Measurements from ENCODE around the gene WDPCP.

WDPCP gene

DNA sequence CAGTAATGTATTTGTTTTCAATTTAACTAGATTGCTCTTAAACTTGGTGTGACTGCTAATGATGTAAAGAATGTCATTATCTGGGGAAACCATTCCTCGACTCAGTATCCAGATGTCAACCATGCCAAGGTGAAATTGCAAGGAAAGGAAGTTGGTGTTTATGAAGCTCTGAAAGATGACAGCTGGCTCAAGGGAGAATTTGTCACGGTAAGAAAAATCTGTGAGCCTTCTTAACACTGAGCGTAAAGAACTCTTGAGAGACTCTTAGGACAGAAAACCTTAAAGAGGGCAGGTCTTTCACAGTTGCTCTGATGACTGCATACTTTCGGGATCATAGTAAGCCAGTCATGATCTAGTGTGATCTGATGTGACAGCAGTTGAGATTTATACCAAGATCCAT, 16.4 kb upstream of the WDPCP start:
- no peak overlapping the region for H3K4me3 Mint-ChIP-seq
- no peaks in the 10 kb centered on the region for H3K27me3 Mint-ChIP-seq
- no peaks in the 10 kb centered on the region for H3K4me1 Mint-ChIP-seq
- peaks cover 50% of the 10 kb centered on the region for H3K36me3 Mint-ChIP-seq
- no peak overlapping the region for H3K27ac Mint-ChIP-seq
- H3K9me3 Mint-ChIP-seq = no peaks in the 10 kb centered on the region
- CTCF ChIA-PET = no interaction called here
- no peak for DNase-seq

DNA sequence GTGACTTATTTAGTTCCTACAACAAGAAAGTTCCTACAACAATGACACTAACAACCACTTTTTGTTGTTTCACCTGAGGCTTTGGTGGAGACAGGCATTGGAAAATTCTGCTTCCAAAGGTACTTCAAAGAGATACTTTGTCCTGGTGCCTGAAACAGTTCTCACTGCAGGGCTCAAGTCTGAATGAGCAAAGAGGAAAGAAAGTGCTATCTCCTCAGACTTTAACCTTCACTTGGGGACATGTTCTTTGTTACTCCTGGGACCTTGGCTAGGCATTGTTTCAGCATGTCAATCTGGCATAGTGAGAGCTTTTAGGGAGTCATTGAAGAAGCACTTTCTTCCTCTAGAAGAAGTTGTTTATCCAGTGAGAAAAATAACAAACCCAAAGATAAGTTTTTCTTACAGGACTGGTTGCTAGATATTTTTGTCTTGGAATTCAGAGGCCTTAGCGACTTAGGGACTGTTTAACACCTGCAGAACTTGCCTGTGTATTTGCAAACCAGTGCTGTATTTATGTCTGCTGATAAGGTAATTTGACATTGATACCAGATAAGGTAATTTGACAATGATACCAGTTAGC, 12.7 kb upstream of the WDPCP start:
- no peak overlapping the region for H3K27ac Mint-ChIP-seq
- CTCF ChIA-PET = interaction anchor here (0.6 kb wide), 1 partner anchor 690 kb away, joined by 3 read pairs; no protein-coding TSS in a partner anchor
- DNase-seq = no peak
- H3K9me3 Mint-ChIP-seq = no peaks in the 10 kb centered on the region
- H3K27me3 Mint-ChIP-seq = no peaks in the 10 kb centered on the region
- H3K36me3 Mint-ChIP-seq = peaks cover 54% of the 10 kb centered on the region
- no peak overlapping the region for H3K4me3 Mint-ChIP-seq
- peaks cover 2% of the 10 kb centered on the region for H3K4me1 Mint-ChIP-seq

GRCh38 chr2:63598981-63599380, 10.7 kb upstream of the WDPCP start:
- no peak for DNase-seq
- Mint-ChIP-seq H3K36me3 (peaks cover 45% of the 10 kb centered on the region), H3K4me1 (peaks cover 2% of the 10 kb centered on the region), H3K9me3 (no peaks in the 10 kb centered on the region), H3K4me3 (no peak overlapping the region), H3K27ac (no peak overlapping the region), H3K27me3 (no peaks in the 10 kb centered on the region)
- CTCF ChIA-PET = no interaction called here

DNA sequence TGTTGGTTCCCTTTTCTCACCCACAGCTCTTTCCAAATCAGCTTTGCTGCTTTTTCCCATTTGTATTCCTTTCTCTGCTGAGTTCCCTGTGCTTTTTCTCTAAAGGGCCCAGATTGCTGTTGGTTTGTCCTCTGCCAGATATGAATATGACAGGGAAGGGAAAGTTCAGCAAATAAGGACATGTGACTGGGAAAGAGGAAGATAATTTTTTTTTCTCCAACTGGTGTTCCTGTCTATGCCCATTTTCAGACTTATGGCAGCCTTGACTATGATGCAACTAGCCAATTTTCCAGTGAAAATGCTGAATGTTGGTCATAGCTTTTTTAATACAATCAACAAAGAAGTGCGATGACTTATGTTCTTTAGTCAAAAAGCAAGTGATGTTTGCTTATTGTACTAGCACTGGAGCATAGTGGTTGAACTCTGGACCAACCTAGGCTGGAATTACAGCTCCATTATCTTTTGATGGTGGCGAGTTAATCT, 8.2 kb upstream of the WDPCP start:
- H3K27ac Mint-ChIP-seq = no peak overlapping the region
- H3K36me3 Mint-ChIP-seq = peaks cover 35% of the 10 kb centered on the region

DNA sequence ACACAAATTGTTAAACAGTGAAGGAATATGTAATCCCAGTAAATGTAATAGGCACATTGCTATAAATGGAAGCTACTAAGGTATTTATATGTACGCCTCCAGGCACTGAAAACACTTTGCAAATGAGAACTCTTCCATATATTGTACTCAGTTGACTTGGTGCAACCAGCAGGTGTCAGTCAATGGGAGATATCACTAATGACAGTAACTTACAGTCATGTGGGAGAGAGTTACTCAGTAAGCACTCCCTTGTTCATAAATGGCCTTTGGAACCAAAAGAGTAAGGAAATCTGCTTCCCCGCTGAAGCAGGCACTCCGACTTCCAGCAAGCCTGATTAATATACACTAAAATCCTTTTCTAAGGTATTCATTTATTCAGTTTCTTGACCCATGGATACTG, 6.4 kb upstream of the WDPCP start:
- Mint-ChIP-seq H3K36me3 (peaks cover 26% of the 10 kb centered on the region), H3K4me1 (peaks cover 22% of the 10 kb centered on the region), H3K27ac (no peak overlapping the region), H3K27me3 (no peaks in the 10 kb centered on the region), H3K9me3 (no peaks in the 10 kb centered on the region), H3K4me3 (no peak overlapping the region)
- DNase-seq = no peak
- CTCF ChIA-PET = interaction anchor here (2.0 kb wide), 1 partner anchor 266 kb away, joined by 6 read pairs; no protein-coding TSS in a partner anchor

More for the DNA sequence above, 8.2 kb upstream of the WDPCP start:
- CTCF ChIA-PET = no interaction called here
- Mint-ChIP-seq H3K4me1 (peaks cover 4% of the 10 kb centered on the region), H3K9me3 (no peaks in the 10 kb centered on the region), H3K4me3 (no peak overlapping the region), H3K27me3 (no peaks in the 10 kb centered on the region)
- DNase-seq = no peak

GRCh38 chr2:63591566-63592175, 3.4 kb upstream of the WDPCP start:
- Mint-ChIP-seq H3K4me1 (peaks cover 43% of the 10 kb centered on the region), H3K36me3 (peaks cover 19% of the 10 kb centered on the region), H3K27me3 (peaks cover 5% of the 10 kb centered on the region), H3K9me3 (no peaks in the 10 kb centered on the region), H3K4me3 (no peak overlapping the region), H3K27ac (no peak overlapping the region)
- CTCF ChIA-PET = no interaction called here
- DNase-seq = no peak

DNA sequence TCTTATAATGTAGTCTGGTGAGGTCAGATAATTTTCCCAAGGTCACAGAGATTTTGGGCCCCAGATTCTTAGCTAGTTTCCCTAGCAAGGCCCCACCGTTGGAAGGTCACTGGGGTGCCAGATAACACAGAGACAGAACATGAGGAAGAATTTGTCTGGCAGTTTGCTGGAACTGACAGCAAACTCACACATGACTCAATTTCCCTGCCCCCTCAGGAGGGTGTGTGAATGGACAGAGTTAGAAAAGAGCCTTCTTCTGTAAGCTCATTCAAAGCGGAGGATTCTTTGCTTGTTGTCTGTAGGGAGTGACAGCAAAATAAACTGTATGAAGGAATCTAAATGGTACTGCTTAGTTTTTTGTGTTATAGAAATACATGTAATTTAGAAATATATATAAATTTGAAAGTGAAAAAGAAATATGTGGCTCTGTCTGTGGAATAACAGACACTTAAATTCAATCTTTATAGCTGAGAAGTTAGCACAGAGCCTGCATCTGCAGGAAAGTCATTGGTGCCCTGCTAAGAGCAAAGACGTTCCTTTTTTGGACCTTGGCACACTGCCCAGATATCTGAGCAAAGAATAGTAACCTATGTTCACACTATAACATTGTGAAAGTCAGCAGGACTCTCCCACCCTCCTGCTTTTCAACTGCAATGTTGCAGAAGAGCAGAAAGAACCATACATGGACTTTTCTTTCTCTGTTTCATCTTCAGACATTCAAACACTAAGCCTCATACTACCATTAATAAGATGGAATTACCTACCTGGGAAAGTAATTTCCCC, 2.5 kb upstream of the WDPCP start:
- H3K4me1 Mint-ChIP-seq = peaks cover 46% of the 10 kb centered on the region
- CTCF ChIA-PET = no interaction called here
- peaks cover 5% of the 10 kb centered on the region for H3K27me3 Mint-ChIP-seq
- H3K36me3 Mint-ChIP-seq = peaks cover 13% of the 10 kb centered on the region
- H3K27ac Mint-ChIP-seq = no peak overlapping the region
- H3K9me3 Mint-ChIP-seq = no peaks in the 10 kb centered on the region
- H3K4me3 Mint-ChIP-seq = peak overlapping the region; percentile 96
- DNase-seq = no peak

GRCh38 chr2:63589148-63589958, 1.1 kb upstream of the WDPCP start:
- Mint-ChIP-seq H3K36me3 (peaks cover 8% of the 10 kb centered on the region), H3K9me3 (no peaks in the 10 kb centered on the region), H3K27ac (peak overlapping the region; percentile 94), H3K27me3 (peaks cover 5% of the 10 kb centered on the region), H3K4me1 (peaks cover 46% of the 10 kb centered on the region), H3K4me3 (peak overlapping the region; percentile 96)
- no peak for DNase-seq
- CTCF ChIA-PET = interaction anchor here (0.7 kb wide), 1 partner anchor 1326 kb away, joined by 3 read pairs; no protein-coding TSS in a partner anchor

GRCh38 chr2:63587814-63588384, 378 bp downstream of the WDPCP start:
- CTCF ChIA-PET = interaction anchor here (1.5 kb wide), 1 partner anchor 273 kb away, joined by 4 read pairs; no protein-coding TSS in a partner anchor
- DNase-seq = no peak

DNA sequence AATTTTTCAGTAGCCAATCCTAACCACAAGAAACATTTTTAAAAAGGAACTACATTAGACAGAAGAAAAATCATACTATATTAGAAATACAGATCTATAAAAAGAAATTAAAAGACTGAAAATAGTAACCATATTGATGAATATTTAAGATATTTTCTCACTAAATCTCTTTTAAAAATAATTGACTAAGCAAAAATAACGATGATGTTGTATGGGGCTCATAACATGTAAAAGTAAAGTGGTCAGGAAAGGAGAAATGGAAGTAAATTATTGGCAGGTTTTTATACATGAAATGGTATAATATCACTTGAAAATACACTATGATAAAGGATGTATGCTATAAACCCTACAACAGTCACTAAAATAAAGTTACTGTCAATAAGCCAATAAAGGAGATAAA, 5.4 kb downstream of the WDPCP start:
- no peaks in the 10 kb centered on the region for H3K9me3 Mint-ChIP-seq
- no peaks in the 10 kb centered on the region for H3K36me3 Mint-ChIP-seq
- no peak overlapping the region for H3K27ac Mint-ChIP-seq
- H3K4me1 Mint-ChIP-seq = peaks cover 15% of the 10 kb centered on the region
- CTCF ChIA-PET = no interaction called here
- no peak overlapping the region for H3K4me3 Mint-ChIP-seq
- DNase-seq = no peak
- H3K27me3 Mint-ChIP-seq = no peaks in the 10 kb centered on the region

More at GRCh38 chr2:63587814-63588384, 378 bp downstream of the WDPCP start:
- Mint-ChIP-seq H3K4me3 (peak overlapping the region; percentile 96), H3K9me3 (no peaks in the 10 kb centered on the region), H3K36me3 (peaks cover 3% of the 10 kb centered on the region), H3K27me3 (peaks cover 5% of the 10 kb centered on the region), H3K27ac (peak overlapping the region; percentile 94), H3K4me1 (peaks cover 46% of the 10 kb centered on the region)

DNA sequence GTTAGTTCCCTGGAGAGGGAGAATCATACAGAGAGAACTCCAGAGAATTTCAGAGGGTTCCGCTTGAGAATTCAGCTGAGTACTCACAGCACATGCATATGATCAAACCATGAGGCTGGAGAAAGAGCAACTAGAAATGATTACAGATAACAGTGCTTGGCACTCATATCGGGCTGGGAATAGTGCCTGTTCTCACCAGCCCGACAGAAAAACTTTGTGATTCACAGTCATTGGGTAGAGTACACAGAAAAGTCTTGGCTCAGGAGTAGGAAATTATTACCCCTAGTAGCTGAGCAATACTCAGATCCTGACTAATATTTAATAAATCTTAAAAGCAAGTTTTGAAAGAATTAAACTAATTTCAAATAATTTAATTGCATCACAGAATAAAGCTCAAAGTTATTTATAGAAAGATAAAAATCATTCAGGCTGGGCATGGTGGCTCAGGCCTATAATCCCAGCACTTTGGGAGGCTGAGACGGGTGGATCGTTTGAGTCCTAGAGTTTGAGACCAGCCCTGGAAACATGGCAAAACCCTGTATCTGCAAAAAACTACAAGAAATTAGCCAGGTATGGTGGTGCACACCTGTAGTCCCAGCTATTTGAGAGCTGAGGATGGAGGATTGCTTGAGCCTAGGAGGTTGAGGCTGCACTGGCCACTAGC, 6.8 kb downstream of the WDPCP start:
- no peak overlapping the region for H3K4me3 Mint-ChIP-seq
- H3K27me3 Mint-ChIP-seq = no peaks in the 10 kb centered on the region
- DNase-seq = no peak
- H3K4me1 Mint-ChIP-seq = peaks cover 3% of the 10 kb centered on the region
- H3K36me3 Mint-ChIP-seq = no peaks in the 10 kb centered on the region
- CTCF ChIA-PET = no interaction called here
- no peaks in the 10 kb centered on the region for H3K9me3 Mint-ChIP-seq
- no peak overlapping the region for H3K27ac Mint-ChIP-seq

DNA sequence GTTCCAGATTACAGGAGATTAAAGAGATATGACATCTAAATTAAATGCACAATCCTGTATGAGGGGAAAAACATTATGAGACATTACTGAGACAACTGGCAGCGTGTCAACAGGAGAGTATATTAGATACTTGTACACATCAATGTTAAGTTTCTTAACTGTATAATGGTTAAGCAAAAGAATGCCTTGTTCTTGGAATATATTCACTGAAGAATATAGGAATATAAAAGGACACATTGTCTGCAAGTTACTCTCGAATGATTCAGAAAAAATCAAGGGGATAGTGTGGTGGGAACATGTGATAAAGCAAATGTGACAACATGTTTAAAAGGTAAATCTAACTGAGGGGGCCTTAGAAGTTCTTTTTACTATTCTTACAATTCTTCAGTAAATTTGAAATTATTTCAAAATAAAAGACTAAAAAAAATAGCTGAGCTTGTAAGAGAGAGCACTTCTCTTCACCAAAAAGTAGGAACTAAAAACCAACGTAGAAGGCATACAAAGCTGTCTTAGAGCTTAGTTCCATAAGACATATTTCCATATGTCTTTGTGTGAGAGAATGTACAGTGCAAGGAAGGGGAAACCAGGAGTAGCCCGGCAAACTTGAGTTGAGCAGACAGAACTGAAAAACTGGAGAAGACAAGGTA, 7.5 kb downstream of the WDPCP start:
- H3K9me3 Mint-ChIP-seq = no peaks in the 10 kb centered on the region
- CTCF ChIA-PET = interaction anchor here (0.6 kb wide), 1 partner anchor 438 kb away, joined by 3 read pairs; no protein-coding TSS in a partner anchor
- no peaks in the 10 kb centered on the region for H3K36me3 Mint-ChIP-seq
- H3K27ac Mint-ChIP-seq = no peak overlapping the region
- DNase-seq = no peak
- no peak overlapping the region for H3K4me3 Mint-ChIP-seq
- H3K4me1 Mint-ChIP-seq = no peaks in the 10 kb centered on the region
- H3K27me3 Mint-ChIP-seq = no peaks in the 10 kb centered on the region

GRCh38 chr2:63578767-63579166, 9.5 kb downstream of the WDPCP start:
- H3K27me3 Mint-ChIP-seq = no peaks in the 10 kb centered on the region
- no peak overlapping the region for H3K4me3 Mint-ChIP-seq
- H3K9me3 Mint-ChIP-seq = no peaks in the 10 kb centered on the region
- no peak overlapping the region for H3K27ac Mint-ChIP-seq
- CTCF ChIA-PET = no interaction called here
- no peak for DNase-seq
- H3K36me3 Mint-ChIP-seq = no peaks in the 10 kb centered on the region
- no peaks in the 10 kb centered on the region for H3K4me1 Mint-ChIP-seq
